ENCODE data around the gene GGCX.

DNA sequence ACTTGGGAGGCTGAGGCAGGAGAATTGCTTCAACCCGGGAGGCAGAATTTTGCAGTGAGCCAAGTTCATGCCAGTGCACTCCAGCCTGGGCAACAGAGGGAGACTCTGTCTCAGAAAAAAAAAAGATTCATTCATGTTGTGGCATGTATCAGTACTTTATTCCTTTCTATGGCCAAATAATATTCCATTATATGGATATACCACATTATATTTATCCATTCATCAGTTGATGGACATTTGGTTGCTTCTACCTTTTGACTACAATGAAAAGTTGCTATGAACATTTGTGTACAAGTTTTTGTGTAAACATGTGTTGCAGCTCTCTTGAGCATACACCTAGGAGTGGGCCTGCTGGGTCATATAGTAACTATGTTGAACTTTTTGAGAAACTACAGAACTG is 31.5 kb downstream of the GGCX start:
- TF ChIP-seq, protein P1, sequence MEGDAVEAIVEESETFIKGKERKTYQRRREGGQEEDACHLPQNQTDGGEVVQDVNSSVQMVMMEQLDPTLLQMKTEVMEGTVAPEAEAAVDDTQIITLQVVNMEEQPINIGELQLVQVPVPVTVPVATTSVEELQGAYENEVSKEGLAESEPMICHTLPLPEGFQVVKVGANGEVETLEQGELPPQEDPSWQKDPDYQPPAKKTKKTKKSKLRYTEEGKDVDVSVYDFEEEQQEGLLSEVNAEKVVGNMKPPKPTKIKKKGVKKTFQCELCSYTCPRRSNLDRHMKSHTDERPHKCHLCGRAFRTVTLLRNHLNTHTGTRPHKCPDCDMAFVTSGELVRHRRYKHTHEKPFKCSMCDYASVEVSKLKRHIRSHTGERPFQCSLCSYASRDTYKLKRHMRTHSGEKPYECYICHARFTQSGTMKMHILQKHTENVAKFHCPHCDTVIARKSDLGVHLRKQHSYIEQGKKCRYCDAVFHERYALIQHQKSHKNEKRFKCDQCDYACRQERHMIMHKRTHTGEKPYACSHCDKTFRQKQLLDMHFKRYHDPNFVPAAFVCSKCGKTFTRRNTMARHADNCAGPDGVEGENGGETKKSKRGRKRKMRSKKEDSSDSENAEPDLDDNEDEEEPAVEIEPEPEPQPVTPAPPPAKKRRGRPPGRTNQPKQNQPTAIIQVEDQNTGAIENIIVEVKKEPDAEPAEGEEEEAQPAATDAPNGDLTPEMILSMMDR (IDR thresholded peaks at IDR 0.05; ENCODE audit: low read length), result no peak
- TF ChIP-seq EZH2 (IDR thresholded peaks at IDR 0.05; ENCODE audit: borderline replicate concordance, low read length), result no peak
